Hematopoietic multipotent progenitor cell treated with erythropoietin and hydrocortisone succinate and interleukin-3 and kit ligand, for 8 days (in vitro differentiated cells): ENCODE results near the gene MED8.
A peak's percentile ranks its signal among the peaks of the same experiment; 100 is the strongest.
"Not testable (repeated sequence)": the region's sequence is repeated elsewhere in the genome, so short reads cannot be mapped to it uniquely, and the experiment has no call there.

Source experiments
- DNase-seq: peaks from one replicate; pipeline ENCODE4 v3.0.0-alpha.2; 2015

Gene MED8

DNA sequence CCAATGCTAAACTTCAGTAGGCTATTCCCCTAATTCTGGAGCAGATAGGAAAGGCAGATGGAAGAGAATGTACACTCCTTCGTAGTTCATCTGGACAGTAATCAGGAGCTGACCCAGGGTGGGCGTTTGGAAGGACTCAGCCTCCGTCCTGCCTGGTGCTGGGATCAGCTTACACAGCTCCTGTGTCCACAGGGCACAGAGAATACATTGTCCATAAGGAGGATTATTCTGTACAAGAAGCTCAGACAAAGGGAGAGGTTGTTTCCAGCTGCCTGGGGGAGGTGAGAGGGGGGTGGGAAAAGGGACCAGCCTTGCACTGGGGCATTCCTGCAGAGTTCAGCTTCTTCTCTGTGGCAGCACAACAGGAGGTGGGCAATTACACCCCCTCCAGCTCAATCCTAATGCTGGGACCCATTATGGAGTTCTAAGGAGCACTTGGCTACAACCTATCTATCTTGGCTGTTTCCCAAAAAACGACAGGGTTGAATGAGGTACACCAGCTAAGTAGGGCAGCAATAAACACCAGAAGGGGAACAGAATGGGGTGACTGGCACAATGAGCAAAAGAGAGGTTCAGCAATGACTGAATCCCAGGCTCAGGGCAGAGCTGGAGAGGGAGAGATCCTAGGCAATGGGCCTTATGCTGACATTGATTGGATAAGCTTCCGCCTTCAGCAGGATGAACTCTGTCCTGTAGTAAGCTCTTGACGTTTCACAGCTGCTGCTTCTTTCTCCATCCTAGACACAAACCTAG is 7.4 kb downstream of the MED8 start:
- no peak for DNase-seq

DNA sequence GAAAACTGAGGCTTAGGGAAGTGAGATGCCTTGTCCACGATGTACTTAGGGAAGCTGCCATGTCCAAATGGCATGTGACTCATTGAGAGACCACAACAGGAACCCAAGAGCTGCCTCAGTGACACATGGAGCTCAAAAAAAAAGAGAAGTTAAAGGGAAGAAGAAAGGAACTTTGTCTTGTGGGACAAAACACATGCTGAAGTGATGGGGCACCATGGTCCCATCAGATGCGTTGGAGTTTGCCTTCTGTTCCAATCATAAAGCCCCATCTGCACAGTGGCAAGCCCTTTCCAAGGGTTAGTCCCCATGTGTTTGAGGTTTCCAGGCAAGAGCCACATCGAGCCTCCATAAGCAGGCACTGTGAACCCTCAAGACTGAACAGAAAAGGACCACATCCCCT is 8.0 kb downstream of the MED8 start:
- no peak for DNase-seq

DNA sequence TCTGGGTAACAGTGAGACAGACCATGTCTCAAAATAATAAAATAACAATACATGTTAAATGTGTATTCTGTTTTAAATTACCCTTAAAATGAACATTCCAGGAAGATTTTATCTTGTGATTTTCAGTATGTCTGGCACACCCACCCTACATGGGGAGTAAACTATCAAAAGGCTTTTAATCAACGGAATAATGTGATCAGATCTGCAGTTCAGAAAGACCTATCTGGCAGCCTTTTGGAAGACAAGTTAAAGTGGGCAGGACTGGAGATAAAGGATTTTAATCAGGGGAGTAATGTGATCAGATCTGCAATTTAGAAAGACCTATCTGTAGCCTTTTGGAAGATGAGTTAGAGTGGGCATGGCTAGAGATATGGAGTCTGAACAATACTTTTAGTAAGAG is 10.1 kb downstream of the MED8 start:
- DNase-seq, result no peak

DNA sequence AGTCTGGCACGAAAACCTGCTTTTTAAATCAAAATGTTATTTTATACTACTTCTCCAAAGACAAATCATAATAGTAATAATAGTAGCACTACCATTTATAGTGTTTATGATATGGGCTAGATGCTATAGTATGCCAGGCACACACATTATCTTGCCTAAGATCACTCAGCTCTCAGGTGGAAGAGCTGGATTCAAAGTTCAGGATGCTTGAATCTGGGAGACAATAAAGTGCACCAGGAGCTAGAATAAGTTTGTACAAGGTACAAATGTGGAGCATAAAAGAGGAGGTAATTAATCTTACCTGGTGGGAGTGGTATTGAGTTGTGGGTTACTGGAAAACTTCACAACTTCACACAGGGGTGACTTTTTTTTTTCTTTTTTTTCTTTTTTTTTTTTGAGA is 11.8 kb downstream of the MED8 start:
- no peak for DNase-seq

DNA sequence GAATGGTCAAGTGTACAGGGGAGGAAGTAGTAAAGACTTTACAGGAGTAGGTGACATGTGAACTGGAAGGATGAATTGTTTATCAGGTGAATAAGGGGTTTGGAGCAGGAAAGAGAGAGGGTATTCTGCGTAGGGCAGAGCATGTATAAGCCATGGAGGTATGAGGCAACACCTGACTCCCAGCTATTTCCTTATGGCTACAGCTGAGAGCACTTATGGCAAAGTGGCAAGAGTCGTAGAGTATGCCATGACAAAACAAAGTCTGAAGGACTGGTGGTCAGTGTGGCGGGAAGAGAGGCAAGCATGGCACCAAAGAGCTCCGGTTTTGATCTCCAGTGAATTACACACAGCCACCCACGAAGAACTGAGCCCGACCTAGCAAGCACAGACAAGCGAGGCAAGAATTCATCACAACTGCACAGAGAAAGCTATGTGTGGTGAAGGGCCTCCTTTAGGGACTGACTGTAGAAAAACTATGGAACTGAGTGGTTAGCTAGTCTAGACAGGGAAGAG is 12.8 kb downstream of the MED8 start:
- DNase-seq, result no peak

DNA sequence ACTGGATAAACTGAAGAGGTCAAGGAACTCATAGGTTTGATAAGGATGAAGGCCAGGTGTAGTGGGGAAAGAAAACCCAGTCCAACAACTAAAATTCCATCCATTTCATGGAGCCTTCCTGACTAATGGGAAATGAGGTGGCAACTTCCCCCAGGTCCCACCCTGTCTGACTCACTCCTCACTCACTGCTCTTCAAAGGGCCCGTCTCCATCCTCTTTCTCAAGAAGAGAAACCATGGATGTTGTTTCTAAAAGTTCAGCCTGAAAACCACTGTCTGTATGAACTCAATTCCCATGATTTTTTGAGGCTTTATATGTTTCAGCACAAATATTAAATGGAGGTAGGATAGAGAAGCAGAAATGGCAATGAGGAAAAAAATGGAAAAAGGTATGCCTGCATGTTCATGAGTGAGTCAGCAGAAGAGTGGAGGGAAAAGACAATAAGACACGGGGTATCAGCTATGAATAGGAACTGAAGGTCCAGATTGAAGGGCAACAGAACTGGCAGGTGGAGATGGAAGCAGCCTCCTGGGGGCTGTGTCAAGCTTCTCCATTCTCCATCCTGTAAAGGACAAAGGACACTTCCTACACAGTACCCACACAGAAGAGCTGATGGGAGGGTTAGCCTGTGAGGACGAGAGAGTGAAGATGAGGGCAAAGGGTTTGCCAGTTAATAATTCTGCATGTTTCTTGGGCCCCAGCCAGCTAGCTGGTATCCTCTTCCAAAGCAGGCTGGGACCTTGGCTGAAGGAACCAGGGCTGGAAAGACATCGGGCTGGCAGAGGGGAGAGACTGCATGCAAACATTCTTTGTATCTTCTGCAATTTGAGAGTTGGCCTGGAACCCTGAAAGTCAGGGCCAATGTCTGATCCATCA is 16.3 kb downstream of the MED8 start:
- no peak for DNase-seq

DNA sequence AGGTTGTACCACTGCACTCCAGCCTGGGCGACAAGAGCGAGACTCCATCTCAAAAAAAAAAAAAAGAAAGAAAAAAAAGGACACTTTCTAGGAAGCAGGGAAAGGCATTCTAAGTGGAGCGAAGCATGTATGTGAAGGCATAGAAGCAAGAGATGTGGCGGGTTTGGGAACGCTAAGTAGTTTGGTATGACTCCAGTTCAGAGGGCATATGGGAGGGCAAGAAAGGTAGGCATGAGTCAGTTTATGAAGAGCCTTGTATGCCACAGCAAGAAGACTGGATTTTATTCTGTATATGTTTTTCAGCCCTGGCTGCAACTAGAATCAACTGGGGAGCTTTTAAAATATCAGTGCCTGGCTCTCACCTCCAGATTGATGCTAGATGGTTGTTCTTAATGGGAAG is 17.4 kb downstream of the MED8 start:
- DNase-seq, result no peak

DNA sequence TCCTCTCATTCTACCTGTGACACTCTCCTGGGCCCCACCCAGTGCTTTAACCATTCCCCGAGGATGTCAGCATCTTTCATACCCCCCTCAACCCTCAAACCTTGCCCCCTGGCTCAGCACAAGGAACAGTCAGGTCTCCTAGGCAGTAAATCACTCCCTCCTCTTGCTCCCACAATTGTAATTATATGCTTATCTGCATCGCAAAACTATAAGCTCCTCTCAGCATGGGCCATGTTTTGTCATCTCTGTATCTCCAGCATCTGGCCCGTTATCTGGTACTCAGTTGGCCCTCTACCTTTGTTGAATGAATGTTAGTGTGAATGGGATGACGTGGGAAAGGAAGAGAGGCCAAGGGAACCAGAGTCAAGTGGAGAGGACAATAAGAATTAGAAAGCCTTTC is 19.0 kb downstream of the MED8 start:
- no peak for DNase-seq

DNA sequence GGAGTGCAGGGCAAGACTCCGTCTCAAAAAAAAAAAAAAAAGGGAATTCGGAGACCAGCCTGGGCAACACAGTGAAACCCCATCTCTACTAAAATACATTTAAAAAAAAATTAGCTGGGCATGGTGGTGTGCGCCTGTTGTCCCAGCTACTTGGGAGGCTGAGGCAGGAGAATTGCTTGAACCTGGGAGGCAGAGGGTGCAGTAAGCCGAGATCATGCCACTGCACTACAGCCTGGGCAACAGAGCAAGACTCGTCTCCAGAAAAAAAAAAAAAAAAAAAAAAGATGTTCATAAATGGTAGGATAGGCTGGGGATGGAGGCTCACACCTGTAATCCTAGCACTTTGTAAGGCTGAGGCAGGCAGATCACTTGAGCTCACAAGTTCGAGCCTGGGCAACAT is 19.8 kb downstream of the MED8 start:
- not testable (repeated sequence) for DNase-seq

DNA sequence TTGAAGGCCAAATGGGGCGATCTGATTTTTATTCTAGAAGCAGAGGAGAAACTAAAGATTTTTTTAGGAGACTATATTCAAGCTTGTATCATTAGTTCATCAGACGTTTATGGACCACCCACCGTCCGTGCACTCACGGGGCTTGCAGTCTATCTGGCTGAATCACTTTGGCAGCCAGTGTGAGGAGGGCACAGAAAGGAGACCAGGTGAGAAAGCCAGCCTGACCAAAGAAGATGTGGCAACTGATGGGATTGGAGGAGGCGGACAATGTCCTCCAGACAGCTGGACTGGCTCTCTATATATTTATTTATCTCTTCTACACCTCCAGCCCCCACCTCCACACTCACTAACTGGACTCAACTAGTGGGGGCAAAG is 21.0 kb downstream of the MED8 start:
- DNase-seq, result no peak

DNA sequence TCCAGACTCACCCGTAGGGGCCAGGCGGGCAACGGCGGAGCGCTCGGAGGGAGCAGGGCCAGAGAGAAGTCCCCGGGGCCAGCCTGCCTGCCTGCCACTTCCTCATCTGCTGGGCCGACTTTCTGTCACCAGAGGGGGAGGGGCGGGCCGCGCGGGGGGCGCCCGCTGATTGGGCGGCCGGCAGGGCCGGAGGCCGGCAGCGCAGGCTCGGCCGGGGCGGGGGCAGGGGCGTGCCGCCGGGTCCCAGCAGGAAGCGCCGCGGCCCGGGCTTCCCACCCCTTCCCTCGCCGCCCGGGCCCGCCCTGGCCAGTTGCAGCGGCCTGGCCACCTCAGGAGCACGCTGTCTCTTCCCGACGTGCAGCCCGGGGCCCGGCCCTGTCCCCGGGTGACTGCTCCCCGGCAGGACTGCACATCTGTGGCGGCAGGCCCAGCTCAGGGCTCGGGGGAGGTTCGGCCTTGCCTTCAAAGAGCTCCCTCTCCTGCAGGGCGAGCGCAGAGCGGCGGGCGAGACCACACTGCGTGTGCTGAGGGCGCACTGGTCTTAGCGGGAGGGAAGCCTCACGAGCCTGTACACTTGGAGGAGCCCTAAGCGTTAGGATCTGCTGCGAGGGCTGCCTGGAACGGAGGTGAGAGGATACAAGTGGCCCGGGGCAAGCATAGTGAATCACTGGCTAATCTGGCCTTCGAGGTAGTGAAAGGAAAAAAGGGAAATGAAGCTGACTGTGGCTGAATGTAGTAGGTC is 21.5 kb downstream of the MED8 start, which contains the start of gene ELOVL1:
Gene ELOVL1, minus strand, starts transcription at position 108 of the 742 bp plus-strand sequence. CDS start 2,402 bp downstream, outside the sequence.
- DNase-seq, result peak; percentile 87

DNA sequence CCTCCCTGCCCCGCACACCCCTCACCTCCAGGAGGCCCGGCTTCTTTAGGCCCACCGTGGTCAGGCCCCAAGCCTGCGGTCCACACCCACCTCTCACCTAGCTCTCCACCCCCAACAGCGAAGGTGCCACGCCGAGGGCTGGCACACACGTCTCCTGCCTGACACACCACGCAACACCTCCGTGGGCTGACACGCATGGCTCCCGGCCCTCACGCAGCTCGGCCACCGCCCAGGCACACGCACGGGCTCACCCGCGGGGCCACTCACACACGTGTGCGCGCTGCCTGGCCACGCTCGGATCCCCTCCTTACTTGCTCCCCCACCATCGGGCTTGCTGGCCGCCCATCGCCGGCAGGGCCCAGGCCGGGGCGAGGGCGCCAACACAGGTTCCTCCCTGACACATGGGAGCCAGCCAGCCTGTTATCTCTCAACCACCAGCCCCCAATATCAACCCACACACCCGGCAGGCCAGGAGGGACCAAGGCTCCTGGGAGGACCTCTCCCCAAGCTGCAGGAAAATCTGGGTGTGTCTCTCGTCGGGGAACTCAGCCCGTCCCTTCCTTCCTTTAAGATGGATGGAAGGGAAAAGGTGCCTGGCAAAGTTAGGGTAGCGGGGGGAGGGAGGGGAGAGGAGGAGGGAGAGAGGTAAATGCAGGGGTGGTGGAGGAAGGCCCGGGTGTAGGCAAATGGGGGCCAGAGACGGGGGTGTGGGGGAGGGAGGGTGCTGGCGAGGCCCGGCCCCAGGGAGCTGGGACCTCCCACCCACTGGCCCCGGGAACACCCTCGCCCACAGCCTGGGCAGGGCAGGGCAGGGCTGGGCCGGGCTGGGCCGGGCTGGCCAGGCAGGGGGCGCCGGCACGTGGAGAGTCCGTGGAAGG is 22.3 kb downstream of the MED8 start:
- DNase-seq, result peak; percentile 95

DNA sequence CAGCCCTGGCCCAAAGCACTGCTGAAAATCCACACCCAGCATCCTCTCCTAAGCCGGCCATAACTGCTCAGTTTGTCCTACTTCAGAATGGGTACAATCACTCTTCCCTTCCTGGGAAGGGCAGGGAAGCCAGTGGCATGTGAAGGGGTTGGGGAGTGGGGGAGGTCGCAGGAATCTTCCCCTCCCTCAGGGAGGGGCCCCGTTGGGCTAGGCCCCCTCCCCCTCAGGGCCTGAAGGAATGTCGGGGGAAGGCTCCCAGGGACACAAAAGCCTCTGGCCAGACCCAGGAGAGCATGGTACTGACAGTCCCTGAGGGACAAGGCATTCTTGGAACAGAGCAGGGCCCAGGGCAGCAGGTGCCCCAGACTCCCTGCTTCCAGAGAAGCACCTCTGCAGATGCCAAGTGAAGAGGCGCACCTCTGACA is 23.0 kb downstream of the MED8 start:
- no peak for DNase-seq

DNA sequence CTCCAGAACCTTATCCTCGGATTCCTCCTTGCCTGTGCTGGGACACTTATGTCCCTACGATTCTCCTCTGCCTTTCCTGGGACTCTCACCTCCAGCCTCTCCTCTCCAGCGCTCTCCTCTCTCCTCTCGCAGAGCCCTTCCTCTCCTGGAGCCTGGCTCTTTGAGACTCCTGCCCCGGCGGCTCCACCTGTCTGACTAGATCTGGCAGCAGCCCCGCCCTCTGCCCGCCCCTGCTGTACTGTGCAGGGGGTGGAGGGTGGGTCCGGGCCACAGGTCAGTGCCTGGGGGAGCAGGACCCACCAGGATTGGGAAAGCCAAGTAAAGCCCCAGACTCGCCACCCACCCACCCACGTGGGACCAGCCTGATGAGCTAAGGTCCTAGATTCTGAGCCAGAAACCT is 23.4 kb downstream of the MED8 start:
- DNase-seq, result no peak

DNA sequence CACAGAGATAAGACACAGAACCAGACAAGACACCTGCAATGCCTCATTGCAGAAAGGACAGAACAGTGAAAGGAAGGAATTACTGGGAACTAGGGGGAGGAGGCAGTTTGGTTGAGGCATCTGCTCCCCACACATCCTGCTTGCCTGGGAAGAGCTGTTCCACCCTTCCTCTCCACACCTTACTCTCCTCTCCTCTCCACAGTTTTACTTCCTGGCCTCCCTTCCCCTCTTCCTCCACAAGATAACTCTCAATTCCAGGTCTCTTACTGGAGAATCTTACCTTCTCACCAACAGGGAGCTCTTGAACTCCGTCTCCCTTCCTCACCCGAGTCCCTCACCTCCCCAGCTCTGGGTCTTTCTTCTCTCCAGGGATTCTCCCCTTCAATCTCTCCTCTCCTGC is 23.9 kb downstream of the MED8 start:
- DNase-seq, result no peak

DNA sequence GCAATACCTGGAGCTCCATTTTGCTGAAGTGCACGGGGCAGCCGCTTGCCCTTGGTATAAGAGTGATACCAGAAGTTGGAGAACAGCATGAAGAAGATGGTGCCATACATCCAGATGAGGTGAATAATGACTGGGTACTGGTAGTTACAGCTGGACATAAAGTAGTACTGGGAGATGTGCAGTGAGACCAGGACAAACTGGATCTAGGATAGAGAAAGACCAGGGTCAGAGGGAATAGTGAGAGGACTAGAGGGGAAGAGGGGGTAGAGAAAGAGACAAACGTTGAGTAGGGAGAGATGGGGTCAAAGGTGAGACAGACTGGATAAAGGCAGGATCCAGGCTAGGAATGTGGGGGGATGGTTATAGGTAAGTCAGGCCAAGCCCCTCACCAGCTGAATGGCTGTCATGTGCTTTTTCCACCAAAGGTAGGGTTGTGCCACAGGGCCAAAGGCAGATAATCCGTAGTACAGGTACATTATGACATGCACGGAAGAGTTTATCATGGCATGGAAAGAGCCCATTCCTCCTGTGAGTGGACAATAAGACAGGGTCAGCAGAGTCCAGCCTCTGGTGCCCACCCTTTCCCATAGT is 25.6 kb downstream of the MED8 start:
- DNase-seq, result no peak

DNA sequence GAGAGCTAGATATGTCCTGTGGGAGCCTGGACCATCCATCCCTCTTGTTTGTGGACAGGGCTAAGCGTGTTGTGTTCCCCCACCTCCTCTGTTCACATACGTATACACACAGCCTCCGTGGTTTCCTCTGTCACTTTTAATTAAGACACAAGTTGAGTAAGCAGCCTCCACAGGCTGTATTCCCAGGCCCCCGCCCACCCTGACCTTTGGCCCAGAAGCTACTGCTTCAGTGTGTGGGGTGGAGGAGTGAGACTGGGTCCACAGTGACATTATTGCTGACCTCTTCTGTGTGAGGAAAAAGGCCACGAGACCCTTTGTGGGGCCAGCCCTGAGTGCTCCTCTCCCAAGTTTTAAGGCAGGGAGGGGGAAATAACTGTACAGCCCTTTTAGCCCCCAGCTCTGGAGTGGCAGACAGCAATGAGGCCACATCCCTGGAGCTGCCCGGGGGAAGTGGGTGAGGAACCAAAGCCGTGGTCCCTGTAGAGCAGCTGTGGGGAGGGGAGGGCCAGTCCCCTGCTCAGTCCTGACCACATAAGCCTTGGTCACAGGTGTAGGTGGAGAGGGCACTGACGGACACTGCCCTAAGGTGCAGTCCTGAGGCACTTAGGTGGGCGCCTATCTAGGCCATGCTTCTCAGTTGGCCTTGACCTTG is 26.2 kb downstream of the MED8 start:
- DNase-seq, result no peak

DNA sequence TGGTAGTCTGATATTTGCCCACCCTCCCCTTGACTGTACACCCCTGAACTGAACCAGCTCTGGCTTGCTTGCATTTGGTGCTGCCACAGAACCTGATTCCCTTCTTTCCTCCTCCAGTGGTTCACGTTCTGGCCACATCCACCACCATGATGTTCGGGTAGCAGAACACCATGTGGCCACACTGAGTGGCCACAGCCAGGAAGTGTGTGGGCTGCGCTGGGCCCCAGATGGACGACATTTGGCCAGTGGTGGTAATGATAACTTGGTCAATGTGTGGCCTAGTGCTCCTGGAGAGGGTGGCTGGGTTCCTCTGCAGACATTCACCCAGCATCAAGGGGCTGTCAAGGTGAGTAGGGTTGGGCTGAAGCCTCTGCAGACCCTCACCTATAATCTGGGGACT is 29.0 kb downstream of the MED8 start:
- DNase-seq, result no peak

DNA sequence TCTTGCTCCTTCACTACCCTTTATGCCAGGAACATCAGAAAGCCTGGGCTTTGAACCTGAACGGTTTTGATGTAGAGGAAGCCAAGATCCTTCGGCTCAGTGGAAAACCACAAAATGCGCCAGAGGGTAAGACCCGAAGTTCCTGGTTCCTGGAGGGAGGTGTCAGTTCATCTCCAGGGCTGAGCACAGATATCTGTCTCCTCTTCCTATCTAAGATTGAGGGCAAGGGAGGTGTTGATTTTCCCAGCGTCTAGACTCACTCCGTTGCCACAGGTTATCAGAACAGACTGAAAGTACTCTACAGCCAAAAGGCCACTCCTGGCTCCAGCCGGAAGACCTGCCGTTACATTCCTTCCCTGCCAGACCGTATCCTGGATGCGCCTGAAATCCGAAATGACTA is 29.9 kb downstream of the MED8 start:
- DNase-seq, result no peak

DNA sequence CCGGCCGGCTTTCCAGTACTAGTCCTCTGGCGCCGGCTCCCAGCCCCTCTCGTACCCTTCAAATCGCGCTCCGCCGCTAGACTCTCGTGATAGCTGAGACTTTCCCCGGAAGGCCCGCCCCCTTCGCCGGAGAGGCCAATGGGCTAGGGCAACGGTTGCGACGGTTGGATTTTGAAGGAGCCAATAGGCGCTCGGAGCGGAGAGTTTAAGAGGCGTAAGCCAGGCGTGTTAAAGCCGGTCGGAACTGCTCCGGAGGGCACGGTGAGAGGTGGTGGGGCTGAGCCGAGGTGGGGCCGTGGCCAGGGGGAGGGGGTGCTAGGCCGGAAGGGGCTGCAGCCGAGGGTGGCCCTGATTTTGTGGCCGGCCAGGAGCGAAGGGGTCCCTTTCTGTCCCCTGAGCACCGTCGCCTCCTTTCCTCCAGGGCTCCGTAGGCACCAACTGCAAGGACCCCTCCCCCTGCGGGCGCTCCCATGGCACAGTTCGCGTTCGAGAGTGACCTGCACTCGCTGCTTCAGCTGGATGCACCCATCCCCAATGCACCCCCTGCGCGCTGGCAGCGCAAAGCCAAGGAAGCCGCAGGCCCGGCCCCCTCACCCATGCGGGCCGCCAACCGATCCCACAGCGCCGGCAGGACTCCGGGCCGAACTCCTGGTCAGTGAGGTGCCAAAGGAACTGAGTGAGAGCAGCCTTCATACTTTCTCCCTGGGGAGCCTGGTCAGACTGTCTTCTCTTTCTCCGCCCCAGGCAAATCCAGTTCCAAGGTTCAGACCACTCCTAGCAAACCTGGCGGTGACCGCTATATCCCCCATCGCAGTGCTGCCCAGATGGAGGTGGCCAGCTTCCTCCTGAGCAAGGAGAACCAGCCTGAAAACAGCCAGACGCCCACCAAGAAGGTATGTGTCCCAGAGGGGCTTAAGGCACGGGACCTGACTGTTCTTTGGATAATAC is 30.6 kb downstream of the MED8 start, which contains the start of gene CDC20:
Gene CDC20, plus strand, starts transcription at position 236 of the 948 bp plus-strand sequence. Its CDS starts 235 bp downstream, at position 471.
- DNase-seq, result peak; percentile 98
